GM12865 (cell line): ENCODE measurements around the gene STK39.

Source experiments
- DNase-seq: peaks from one replicate; pipeline ENCODE4 v3.0.0; 2010; ENCODE audit warnings: low read depth
- H3K4me3 ChIP-seq: 2 replicates; pipeline ENCODE4 v1.5.1; 2011; ENCODE audit warnings: mild to moderate bottlenecking, low read depth, low read length, control low read depth
- CTCF ChIP-seq: IDR thresholded peaks from 2 replicates; pipeline ENCODE4 v1.5.1; 2011; ENCODE audit warnings: low read length, control low read depth, low read depth, inconsistent platforms; ENCODE audit not compliant: insufficient read depth; ENCODE audit errors: missing control alignments

The STK39 gene

GRCh38 chr2:167988296-167988695, 259.1 kb downstream of the STK39 start:
- no peak overlapping the region for H3K4me3 ChIP-seq
- TF ChIP-seq CTCF = no peak
- DNase-seq = no peak

GRCh38 chr2:167987558-167987957, 259.8 kb downstream of the STK39 start:
- TF ChIP-seq CTCF = no peak
- DNase-seq = no peak

GRCh38 chr2:167987026-167987425, 260.4 kb downstream of the STK39 start:
- no peak for DNase-seq
- H3K4me3 ChIP-seq = no peak overlapping the region
- no peak for TF ChIP-seq CTCF

More at GRCh38 chr2:167987558-167987957, 259.8 kb downstream of the STK39 start:
- H3K4me3 ChIP-seq = no peak overlapping the region

- TF ChIP-seq CTCF = no peak
- no peak for DNase-seq
- no peak overlapping the region for H3K4me3 ChIP-seq
These were observed 261.2 kb downstream of the STK39 start for GRCh38 chr2:167986223-167986622.

- no peak overlapping the region for H3K4me3 ChIP-seq
- TF ChIP-seq CTCF = no peak
- no peak for DNase-seq
These were observed 265.4 kb downstream of the STK39 start for GRCh38 chr2:167981945-167982344.

- H3K4me3 ChIP-seq = no peak overlapping the region
- DNase-seq = no peak
- TF ChIP-seq CTCF = no peak
These were observed 267.0 kb downstream of the STK39 start for GRCh38 chr2:167980439-167980838.

GRCh38 chr2:167972746-167973145, 274.6 kb downstream of the STK39 start:
- no peak for DNase-seq
- H3K4me3 ChIP-seq = no peak overlapping the region
- TF ChIP-seq CTCF = no peak
